Stimulated activated CD8-positive, alpha-beta memory T cell treated with anti-CD3 and anti-CD28 coated beads, Interleukin-7, amount 100 ng/mL, for 48 hours (primary cell): ENCODE data around the gene BRMS1L.
"Not testable (repeated sequence)": the region's sequence is repeated elsewhere in the genome, so short reads cannot be mapped to it uniquely, and the experiment has no call there.

Experiments used
- DNase-seq, 2 donors: peaks; one replicate each; pipeline ENCODE4 v3.0.0-alpha.2; 2020; ENCODE audit warnings: low read depth in 1 of 2; ENCODE audit errors: extremely low read depth in 1 of 2

Gene BRMS1L

GRCh38 chr14:35821564-35822411, 4.3 kb upstream of the BRMS1L start:
- no peak for DNase-seq

- DNase-seq, result no peak
These were observed 3.6 kb upstream of the BRMS1L start for GRCh38 chr14:35822501-35822900.

GRCh38 chr14:35824446-35825165, 1.5 kb upstream of the BRMS1L start:
- not testable (repeated sequence) for DNase-seq

- no peak for DNase-seq
These were observed 245 bp upstream of the BRMS1L start for GRCh38 chr14:35825968-35826217.

- DNase-seq, result no peak
These were observed 846 bp downstream of the BRMS1L start for GRCh38 chr14:35826952-35827416.

GRCh38 chr14:35827678-35828472, 1.7 kb downstream of the BRMS1L start:
- DNase-seq, result no peak

- DNase-seq, result no peak
These were observed 3.3 kb downstream of the BRMS1L start for GRCh38 chr14:35829449-35829848.

- DNase-seq, result no peak
These were observed 9.3 kb downstream of the BRMS1L start for GRCh38 chr14:35835208-35835982.

GRCh38 chr14:35841704-35842103, 15.6 kb downstream of the BRMS1L start:
- not testable (repeated sequence) for DNase-seq

GRCh38 chr14:35842245-35842644, 16.1 kb downstream of the BRMS1L start:
- DNase-seq, result not testable (repeated sequence)

GRCh38 chr14:35844494-35844893, 18.4 kb downstream of the BRMS1L start:
- no peak for DNase-seq

GRCh38 chr14:35847636-35848035, 21.5 kb downstream of the BRMS1L start:
- no peak for DNase-seq

- DNase-seq, result no peak
These were observed 23.0 kb downstream of the BRMS1L start for GRCh38 chr14:35849122-35849521.

- DNase-seq, result no peak
These were observed 25.7 kb downstream of the BRMS1L start for GRCh38 chr14:35851823-35852222.

GRCh38 chr14:35853225-35853624, 27.1 kb downstream of the BRMS1L start:
- DNase-seq, result no peak

- DNase-seq, result no peak
These were observed 28.6 kb downstream of the BRMS1L start for GRCh38 chr14:35854696-35855270.

GRCh38 chr14:35855876-35856481, 29.8 kb downstream of the BRMS1L start:
- no peak for DNase-seq

- no peak for DNase-seq
These were observed 32.5 kb downstream of the BRMS1L start for GRCh38 chr14:35858521-35859209.

- DNase-seq, result no peak
These were observed 35.2 kb downstream of the BRMS1L start for GRCh38 chr14:35861204-35861868.
